Measurements from ENCODE around the gene SMIM35. TPM values are rescaled to one million over a fixed set of nuclear protein-coding genes. Genes with fewer than 3 reads are reported as not detected.
"Not testable (repeated sequence)": the region's sequence is repeated elsewhere in the genome, so short reads cannot be mapped to it uniquely, and the experiment has no call there.

The SMIM35 gene
- total RNA-seq, 4 donors from 2014 or later, result 0.47 TPM; not detected in 3

DNA sequence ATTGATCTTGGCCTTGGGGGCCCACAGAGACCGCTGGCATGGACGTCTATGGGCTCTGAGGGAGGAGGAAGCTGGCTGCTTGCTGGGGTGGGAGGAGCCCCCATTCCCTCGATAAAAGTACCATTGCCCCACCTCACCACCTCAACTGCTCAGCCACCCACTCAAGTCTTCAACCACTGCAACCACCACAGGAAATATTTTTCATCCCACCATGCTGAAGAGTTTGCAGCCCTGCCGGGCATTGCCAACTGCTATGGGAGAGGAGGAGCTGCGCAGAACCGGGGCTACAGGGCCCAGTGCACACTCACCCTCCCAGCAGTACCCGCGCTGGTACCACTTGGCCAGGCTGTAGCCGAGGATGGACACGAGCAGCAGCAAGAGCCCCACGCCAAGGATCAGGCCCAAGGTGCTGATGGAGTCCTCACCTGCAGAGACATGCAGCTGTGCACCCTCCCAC, 71.3 kb downstream of the SMIM35 start:
- ATAC-seq (ENCODE audit: low FRiP score) (no peak), DNase-seq (ENCODE audit: low spot score) (no peak)
- TF ChIP-seq, protein P1, sequence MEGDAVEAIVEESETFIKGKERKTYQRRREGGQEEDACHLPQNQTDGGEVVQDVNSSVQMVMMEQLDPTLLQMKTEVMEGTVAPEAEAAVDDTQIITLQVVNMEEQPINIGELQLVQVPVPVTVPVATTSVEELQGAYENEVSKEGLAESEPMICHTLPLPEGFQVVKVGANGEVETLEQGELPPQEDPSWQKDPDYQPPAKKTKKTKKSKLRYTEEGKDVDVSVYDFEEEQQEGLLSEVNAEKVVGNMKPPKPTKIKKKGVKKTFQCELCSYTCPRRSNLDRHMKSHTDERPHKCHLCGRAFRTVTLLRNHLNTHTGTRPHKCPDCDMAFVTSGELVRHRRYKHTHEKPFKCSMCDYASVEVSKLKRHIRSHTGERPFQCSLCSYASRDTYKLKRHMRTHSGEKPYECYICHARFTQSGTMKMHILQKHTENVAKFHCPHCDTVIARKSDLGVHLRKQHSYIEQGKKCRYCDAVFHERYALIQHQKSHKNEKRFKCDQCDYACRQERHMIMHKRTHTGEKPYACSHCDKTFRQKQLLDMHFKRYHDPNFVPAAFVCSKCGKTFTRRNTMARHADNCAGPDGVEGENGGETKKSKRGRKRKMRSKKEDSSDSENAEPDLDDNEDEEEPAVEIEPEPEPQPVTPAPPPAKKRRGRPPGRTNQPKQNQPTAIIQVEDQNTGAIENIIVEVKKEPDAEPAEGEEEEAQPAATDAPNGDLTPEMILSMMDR (IDR thresholded peaks at IDR 0.05), result no peak

DNA sequence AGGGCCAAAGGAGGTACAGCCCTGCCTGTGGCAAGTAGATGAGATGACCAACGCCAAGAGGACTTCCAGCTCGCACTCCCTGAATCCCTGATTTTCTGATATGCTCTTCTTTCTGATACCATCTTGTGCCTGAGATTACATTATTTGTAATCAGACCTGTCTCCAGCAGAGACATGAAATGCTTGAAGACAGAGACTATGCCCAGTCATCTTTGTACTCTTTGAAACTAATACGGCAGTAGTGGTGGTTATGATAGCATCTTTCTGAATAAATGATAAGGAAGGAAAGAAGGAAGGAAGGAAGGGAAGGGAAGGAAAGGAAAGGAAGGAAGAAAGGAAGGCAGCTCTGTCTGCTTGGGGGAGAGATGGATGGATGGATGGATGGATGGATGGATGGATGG, 72.7 kb downstream of the SMIM35 start:
- DNase-seq (ENCODE audit: low spot score), result no peak
- ATAC-seq (ENCODE audit: low FRiP score), result no peak
- TF ChIP-seq, protein P1 (IDR thresholded peaks at IDR 0.05), result no peak

DNA sequence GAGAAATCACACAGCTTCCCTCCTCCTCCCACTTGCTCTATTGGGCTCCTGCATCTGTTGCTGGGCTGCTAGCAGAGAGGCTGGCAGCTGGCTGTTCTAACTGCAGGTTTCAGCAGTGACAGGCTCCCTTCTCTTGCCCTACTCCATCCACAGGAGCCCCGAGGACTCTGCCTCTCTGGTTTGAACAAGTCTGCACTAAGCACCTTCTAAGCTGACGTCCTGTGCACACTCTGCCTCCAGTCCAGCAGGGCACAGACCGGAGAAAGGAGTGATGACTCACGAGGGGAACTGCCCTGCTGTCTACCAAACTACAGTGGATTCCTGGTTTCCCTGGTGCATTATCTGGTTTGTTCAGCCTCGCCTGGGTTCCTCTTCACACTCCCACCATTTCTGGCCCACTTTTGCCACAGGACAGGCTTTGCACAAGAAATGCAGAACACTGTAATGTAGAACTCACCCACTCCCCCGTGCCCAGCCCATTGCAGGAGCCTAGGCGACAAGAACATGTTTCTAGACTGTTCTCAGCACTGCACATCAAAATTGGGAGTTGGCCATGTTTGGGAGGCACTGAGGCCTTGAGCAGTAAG, 74.6 kb downstream of the SMIM35 start:
- TF ChIP-seq, protein P1 (IDR thresholded peaks at IDR 0.05), result no peak
- DNase-seq (ENCODE audit: low spot score), result no peak
- peak; percentile 79 for ATAC-seq (ENCODE audit: low FRiP score)

DNA sequence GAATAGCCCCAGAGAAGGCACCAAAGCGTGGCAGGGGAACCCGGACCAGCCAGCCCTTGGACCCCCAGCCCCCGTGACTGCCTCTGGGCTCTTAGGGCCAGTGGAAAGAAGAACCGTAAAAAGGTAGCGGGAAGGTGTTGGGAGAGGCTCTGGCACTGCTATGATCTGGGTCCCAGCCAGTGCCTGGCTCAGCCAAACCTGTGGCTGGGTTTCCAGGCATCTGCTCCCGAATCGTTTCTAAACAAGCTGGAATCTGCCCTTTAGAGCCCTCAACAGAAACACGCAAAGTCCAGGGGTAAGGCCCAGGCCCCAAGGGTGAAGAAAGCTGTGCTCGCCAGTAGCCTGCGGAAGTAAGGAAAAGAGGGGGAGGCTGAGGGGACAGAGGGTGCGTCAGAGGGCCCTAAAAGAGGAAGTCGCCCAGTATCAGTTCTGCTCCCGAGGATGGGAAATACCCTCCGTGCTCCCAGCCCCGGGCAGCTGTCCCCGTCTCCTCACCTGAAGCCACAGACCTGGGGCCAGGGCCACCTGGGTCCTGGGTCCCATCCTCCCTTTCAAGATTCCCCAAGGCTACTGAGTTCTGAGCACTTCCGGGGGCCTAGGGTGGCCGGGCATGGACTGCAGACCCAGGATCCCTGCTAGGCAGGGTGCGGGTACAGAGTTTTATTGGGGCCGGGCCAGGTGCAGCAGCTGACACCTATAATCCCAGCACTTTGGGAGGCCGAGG, 75.9 kb downstream of the SMIM35 start:
- no peak for DNase-seq (ENCODE audit: low spot score)
- TF ChIP-seq, protein P1 (IDR thresholded peaks at IDR 0.05), result no peak
- ATAC-seq (ENCODE audit: low FRiP score), result peak; percentile 18

DNA sequence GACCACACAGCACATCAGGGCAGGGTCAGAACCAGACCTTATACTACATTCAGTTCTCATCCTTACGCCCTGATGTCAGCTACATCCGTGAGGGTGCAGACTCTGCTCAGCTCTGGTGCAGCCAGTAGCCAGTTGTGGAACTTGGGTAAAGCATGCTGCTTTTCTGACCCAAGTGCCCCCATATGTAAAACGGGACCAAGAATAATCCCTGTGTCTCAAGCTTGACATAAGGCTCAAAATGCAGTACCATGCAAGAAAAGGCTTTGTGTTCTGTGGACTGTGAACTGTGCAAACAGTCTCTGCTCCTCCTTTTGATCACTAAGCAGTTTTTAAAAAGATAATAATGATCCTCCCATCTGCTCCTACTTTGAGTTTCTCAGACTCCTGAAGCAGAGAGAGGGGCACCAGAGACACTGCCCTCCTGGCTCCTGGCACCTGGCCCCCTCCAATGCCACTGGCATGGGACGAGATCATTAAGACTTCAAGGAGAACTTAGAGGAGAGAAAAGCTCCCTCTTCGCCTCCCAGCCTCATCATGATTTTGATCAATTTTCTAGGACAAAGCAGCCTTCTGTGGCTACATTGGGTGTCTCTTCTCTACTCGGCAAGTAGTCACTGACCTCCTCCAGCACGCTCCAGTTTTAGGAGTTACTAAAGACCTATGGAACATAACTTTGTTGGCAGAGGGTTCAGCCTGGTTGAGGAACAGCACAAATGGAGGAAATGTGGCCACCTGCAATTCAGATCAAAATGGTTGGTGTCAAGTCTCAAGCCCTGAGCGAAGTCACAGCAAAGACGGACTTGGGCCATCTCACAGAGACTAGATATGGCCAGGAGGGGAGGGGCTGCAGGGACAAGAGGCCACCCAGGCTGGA, 76.7 kb downstream of the SMIM35 start:
- ATAC-seq (ENCODE audit: low FRiP score) (no peak), DNase-seq (ENCODE audit: low spot score) (no peak)
- TF ChIP-seq, protein P1 (IDR thresholded peaks at IDR 0.05), result no peak

DNA sequence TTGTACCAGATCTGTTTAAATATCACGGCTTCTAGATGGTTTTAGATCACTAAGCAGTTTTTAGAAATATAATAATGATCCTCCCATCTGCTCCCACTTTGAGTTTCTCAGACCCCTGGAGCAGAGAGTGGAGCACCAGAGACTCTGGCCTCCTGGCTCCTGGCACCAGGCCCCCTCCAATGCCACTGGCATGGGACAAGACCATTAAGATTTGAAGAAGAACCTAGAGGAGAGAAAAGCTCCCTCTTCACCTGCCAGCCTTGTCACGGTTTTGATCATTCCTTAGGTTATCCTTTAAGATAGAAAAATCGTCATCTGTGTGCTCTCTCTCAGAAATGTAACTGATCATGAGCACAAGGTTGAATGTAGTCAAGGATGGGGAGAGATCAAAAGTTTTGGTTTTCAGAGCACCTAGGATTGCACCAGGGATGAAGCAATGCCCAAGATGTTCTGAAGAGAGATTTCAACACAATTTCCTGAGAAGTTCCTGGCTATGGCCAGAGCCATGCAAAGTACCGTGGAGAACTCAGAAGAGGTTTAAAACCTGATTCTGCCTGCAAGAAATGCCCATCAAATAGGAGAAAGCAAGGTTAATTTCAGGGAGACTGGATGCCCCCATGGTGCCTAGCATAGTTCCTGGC, 78.4 kb downstream of the SMIM35 start:
- TF ChIP-seq, protein P1 (IDR thresholded peaks at IDR 0.05), result no peak
- DNase-seq (ENCODE audit: low spot score) (no peak), ATAC-seq (ENCODE audit: low FRiP score) (no peak)

DNA sequence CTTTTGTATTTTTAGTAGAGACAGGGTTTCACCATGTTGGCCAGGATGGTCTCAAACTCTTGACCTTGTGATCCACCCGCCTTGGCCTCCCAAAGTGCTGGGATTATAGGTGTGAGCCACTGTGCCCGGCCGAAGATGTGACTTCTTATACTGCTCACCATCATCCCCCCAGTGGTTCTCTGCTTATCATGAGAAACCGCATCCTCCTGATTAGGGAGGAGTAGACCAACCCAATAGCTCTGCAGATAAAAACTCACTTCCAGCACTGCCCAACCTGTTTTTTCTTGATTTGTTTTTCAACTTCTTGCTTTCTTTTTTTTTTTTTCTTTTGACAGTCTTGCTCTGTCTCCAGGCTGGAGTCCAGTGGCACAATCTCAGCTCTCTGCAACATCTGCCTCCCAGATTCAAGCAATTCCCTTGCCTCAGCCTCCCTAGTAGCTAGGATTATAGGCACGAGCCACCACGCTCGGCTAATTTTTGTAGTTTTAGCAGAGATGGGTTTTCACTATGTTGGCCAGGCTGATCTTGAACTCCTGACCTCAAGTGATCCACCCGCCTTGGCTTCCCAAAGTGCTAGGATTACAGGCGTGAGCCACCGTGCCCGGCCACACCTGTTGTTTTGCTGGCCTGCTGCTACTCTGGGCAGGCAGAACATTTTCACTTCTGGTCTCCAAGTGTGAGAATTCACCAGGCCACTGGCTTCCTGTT, 79.0 kb downstream of the SMIM35 start:
- not testable (repeated sequence) for ATAC-seq (ENCODE audit: low FRiP score); DNase-seq (ENCODE audit: low spot score)

Measured in omental fat pad (tissue), 4 donors.